Measurements from ENCODE around the gene FRS2. TPM values are rescaled to one million over a fixed set of nuclear protein-coding genes. Genes with fewer than 3 reads are reported as not detected.

Gene FRS2
- total RNA-seq, 4 donors from 2014 or later, result 16.7 to 48.6 (median 25.3) TPM

DNA sequence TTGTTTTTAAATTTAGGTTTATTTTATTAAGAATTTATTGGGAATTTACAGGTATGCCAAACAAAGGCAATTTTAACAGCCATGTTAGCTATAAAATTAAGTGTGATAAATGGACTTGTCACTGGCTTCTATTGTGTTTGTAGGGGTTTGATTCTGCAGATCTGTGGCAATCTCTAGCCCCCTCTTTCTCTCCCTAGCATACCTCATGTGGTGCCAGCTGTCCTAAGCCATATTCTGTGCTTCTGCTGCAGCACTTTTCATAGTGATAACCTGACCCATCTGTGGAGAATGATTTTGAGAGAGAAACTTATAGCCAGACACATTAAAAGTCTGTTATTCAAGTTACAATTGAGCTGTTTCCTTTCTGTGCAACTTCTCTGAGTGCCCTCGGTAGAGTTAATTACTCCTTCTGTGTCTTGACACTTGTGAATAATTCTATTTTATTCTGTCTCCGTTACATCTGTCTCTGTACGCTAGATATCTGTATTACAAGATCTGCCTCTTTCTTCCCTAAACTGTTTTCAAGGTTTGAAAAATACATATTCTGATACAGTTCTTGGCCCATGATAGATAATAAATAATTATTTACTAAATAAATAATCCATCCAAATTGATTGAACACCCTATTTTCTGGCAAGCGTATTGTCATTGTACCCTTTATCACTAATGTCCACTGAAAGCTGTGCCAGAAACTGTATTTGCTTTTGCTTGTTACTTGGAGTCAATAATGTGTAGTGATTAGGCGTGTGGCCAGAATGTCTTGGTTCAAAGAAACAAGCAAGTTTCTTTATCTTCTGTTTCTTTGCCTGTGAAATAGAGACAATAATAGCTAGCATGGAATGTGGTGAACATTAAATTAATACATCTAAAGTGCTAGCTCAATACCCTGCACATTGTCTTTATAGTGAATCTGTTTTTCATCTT is 40.0 kb downstream of the FRS2 start:
- no peaks in the 10 kb centered on the region for H3K27me3 ChIP-seq
- H3K27ac ChIP-seq, result no peak overlapping the region
- TF ChIP-seq POLR2AphosphoS5 (IDR thresholded peaks at IDR 0.05) (no peak), EP300 (IDR thresholded peaks at IDR 0.05; ENCODE audit: low read depth) (no peak), POLR2A (IDR thresholded peaks at IDR 0.05) (no peak)
- TF ChIP-seq, protein P1, sequence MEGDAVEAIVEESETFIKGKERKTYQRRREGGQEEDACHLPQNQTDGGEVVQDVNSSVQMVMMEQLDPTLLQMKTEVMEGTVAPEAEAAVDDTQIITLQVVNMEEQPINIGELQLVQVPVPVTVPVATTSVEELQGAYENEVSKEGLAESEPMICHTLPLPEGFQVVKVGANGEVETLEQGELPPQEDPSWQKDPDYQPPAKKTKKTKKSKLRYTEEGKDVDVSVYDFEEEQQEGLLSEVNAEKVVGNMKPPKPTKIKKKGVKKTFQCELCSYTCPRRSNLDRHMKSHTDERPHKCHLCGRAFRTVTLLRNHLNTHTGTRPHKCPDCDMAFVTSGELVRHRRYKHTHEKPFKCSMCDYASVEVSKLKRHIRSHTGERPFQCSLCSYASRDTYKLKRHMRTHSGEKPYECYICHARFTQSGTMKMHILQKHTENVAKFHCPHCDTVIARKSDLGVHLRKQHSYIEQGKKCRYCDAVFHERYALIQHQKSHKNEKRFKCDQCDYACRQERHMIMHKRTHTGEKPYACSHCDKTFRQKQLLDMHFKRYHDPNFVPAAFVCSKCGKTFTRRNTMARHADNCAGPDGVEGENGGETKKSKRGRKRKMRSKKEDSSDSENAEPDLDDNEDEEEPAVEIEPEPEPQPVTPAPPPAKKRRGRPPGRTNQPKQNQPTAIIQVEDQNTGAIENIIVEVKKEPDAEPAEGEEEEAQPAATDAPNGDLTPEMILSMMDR (IDR thresholded peaks at IDR 0.05), result no peak
- H3K4me1 ChIP-seq, result peaks cover 18 to 67% (median 25%) of the 10 kb centered on the region in 4 donors
- in situ Hi-C loops (cut with MboI; ENCODE audit: low pct_ligation_motif_present in 1 of 4, low pct_unique_long_range_greater_than_20kb in 1 of 4, low sequenced_read_pairs in 3 of 4) (no loop called here), intact Hi-C loops (cut with DNase I; ENCODE audit: low total_unique reads) (no loop called here)
- DNase-seq, result no peak
- H3K9me3 ChIP-seq, result no peaks in the 10 kb centered on the region
- no peaks in the 10 kb centered on the region for H3K36me3 ChIP-seq
- no peak overlapping the region for H3K4me3 ChIP-seq
- 47 to 51% methylated on average over 5 of the region's 5 CpGs for WGBS, 2 donors (ENCODE audit: low coverage in 1 of 2)

DNA sequence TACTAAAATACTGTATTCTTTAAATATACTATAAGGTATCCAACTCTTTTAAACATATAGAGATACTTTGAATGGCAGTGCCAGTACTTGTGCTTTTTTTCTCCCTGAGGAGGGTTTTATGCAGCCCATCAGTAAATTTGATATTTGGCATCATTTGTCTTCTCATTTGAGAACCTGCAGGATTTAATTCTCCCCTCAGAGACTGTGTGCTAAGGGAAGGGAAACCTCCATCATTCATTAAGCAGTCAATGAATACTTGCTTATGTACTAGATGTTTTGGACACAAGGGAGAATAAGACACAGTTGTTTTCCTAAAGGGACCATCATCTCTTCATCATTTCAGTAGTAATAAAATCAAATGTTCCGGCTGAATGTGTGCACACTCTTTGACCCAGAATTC is 40.8 kb downstream of the FRS2 start:
- Histone ChIP-seq H3K4me1 (peaks cover 16 to 67% (median 23%) of the 10 kb centered on the region in 4 donors), H3K9me3 (no peaks in the 10 kb centered on the region), H3K4me3 (no peak overlapping the region), H3K27me3 (no peaks in the 10 kb centered on the region), H3K36me3 (no peaks in the 10 kb centered on the region), H3K27ac (no peak overlapping the region)
- TF ChIP-seq POLR2AphosphoS5 (IDR thresholded peaks at IDR 0.05), result no peak
- TF ChIP-seq, protein P1 (IDR thresholded peaks at IDR 0.05), result no peak
- TF ChIP-seq POLR2A (IDR thresholded peaks at IDR 0.05), result no peak
- no peak for TF ChIP-seq EP300 (IDR thresholded peaks at IDR 0.05; ENCODE audit: low read depth)
- no peak for DNase-seq
- intact Hi-C loops (cut with DNase I; ENCODE audit: low total_unique reads), result no loop called here
- in situ Hi-C loops (cut with MboI; ENCODE audit: low pct_ligation_motif_present in 1 of 4, low pct_unique_long_range_greater_than_20kb in 1 of 4, low sequenced_read_pairs in 3 of 4), result no loop called here
- 56 to 58% methylated on average over 1 of the region's 1 CpG for WGBS, 2 donors (ENCODE audit: low coverage in 1 of 2)

DNA sequence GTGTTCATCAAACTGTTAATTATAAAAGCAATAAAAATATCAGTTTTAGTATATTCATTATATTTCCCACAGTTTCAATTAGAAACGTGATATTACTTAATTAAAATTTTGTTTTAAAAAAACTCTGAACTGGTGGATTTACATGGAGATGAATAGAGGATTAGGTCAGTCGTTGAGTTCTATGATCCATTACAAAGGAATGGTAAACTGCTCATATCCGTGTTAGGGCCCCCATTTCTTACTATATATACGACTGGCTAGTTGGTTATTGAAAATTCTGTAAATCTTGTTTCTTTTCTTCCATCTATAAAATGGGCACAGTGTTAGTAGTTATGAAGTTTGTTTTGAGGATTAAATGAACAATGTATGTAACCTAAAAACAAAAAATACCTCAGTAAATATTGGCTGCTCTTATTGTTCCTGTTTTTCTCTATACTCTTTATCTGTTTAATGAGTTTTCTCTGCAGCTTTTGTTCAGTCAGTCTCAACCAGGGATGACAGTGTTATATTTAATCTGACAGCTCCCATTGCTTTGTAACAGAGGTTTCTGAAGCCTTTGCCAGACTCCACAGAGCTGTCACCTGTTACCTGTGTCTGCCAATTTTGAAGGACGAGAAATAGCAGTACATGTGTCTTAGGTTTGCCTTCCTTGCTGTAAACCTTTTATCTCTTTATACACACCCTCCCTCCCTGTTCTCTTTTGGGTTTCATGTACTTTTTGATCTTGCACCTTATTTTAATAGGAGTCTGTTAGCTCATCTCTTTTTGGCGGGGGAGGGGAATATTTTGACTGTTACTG is 41.5 kb downstream of the FRS2 start:
- TF ChIP-seq, protein P1 (IDR thresholded peaks at IDR 0.05), result no peak
- TF ChIP-seq EP300 (IDR thresholded peaks at IDR 0.05; ENCODE audit: low read depth), result no peak
- no peak for TF ChIP-seq POLR2A (IDR thresholded peaks at IDR 0.05)
- TF ChIP-seq POLR2AphosphoS5 (IDR thresholded peaks at IDR 0.05), result no peak
- in situ Hi-C loops (cut with MboI; ENCODE audit: low pct_ligation_motif_present in 1 of 4, low pct_unique_long_range_greater_than_20kb in 1 of 4, low sequenced_read_pairs in 3 of 4) (no loop called here), intact Hi-C loops (cut with DNase I; ENCODE audit: low total_unique reads) (no loop called here)
- DNase-seq, result no peak
- WGBS, 2 donors (ENCODE audit: low coverage in 1 of 2), result 62 to 63% methylated on average over 6 of the region's 6 CpGs
- H3K4me3 ChIP-seq, result no peak overlapping the region
- no peaks in the 10 kb centered on the region for H3K36me3 ChIP-seq
- H3K27ac ChIP-seq, result no peak overlapping the region
- no peaks in the 10 kb centered on the region for H3K9me3 ChIP-seq
- no peaks in the 10 kb centered on the region for H3K27me3 ChIP-seq
- H3K4me1 ChIP-seq, result peaks cover 16 to 62% (median 22%) of the 10 kb centered on the region in 4 donors

DNA sequence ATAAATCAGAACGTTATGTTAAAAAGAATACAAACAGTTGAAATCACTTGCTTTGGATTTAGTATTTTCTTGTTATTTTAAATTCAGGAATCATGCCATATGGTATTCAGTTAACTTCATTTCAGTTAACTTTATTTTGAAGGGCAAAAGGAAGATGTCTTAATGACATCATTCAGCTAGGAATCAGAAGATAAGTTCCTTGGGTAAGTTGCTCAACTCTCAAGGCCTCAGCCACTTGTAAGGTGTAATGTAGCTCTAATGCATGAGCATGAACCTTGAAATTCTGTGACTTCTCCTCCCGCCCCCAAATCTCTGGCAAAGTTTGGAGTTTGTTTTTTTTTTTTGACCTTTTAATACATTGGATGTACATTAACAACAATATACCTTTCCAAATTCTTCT is 42.6 kb downstream of the FRS2 start:
- intact Hi-C loops (cut with DNase I; ENCODE audit: low total_unique reads) (no loop called here), in situ Hi-C loops (cut with MboI; ENCODE audit: low pct_ligation_motif_present in 1 of 4, low pct_unique_long_range_greater_than_20kb in 1 of 4, low sequenced_read_pairs in 3 of 4) (no loop called here)
- H3K4me3 ChIP-seq, result no peak overlapping the region
- DNase-seq, result no peak
- no peaks in the 10 kb centered on the region for H3K36me3 ChIP-seq
- no peak for TF ChIP-seq POLR2A (IDR thresholded peaks at IDR 0.05)
- TF ChIP-seq, protein P1 (IDR thresholded peaks at IDR 0.05), result no peak
- TF ChIP-seq EP300 (IDR thresholded peaks at IDR 0.05; ENCODE audit: low read depth), result no peak
- TF ChIP-seq POLR2AphosphoS5 (IDR thresholded peaks at IDR 0.05), result no peak
- H3K4me1 ChIP-seq, result peaks cover 16 to 61% (median 22%) of the 10 kb centered on the region in 4 donors
- 71 to 81% methylated on average over 2 of the region's 2 CpGs for WGBS, 2 donors (ENCODE audit: low coverage in 1 of 2)
- H3K9me3 ChIP-seq, result no peaks in the 10 kb centered on the region
- H3K27ac ChIP-seq, result no peak overlapping the region
- no peaks in the 10 kb centered on the region for H3K27me3 ChIP-seq
